Duodenal mucosa (tissue), 2 donors: Measurements from ENCODE around the gene RAB42.

Source experiments
- H3K27ac ChIP-seq: one replicate; pipeline ENCODE4 v1.7.0; 2013; ENCODE audit warnings: low read depth, low read length
- H3K27me3 ChIP-seq, 2 donors: one replicate each; pipeline ENCODE4 v1.7.0; 2013; ENCODE audit warnings: low read length in 2 of 2, control low read depth in 1 of 2; ENCODE audit not compliant: insufficient read depth in 2 of 2, control insufficient read depth in 1 of 2
- H3K36me3 ChIP-seq, 2 donors: one replicate each; pipeline ENCODE4 v1.7.0; 2013; ENCODE audit warnings: low read length in 2 of 2, control low read depth in 1 of 2; ENCODE audit not compliant: insufficient read depth in 2 of 2, control insufficient read depth in 1 of 2
- H3K4me1 ChIP-seq, 2 donors: one replicate each; pipeline ENCODE4 v1.7.0; 2013; ENCODE audit warnings: low read length in 2 of 2, control low read depth in 1 of 2; ENCODE audit not compliant: insufficient read depth in 2 of 2, control insufficient read depth in 1 of 2
- H3K4me3 ChIP-seq, 2 donors: one replicate each; pipeline ENCODE4 v1.7.0; 2013; ENCODE audit warnings: low read length in 2 of 2, low read depth in 1 of 2
- H3K9ac ChIP-seq, 2 donors: one replicate each; pipeline ENCODE4 v1.7.0; 2013; ENCODE audit warnings: low read length in 2 of 2, low read depth in 1 of 2
- H3K9me3 ChIP-seq, 2 donors: one replicate each; pipeline ENCODE4 v1.7.0; 2013; ENCODE audit warnings: low read length in 2 of 2, control low read depth in 1 of 2; ENCODE audit not compliant: control insufficient read depth in 1 of 2

RAB42 gene

GRCh38 chr1:28591708-28592320 is at the start of gene RAB42:
Gene RAB42 (plus strand): TSS chr1:28592265. CDS start chr1:28592512, 247 bp downstream.
- H3K27ac ChIP-seq = no peak within 1 kb of the TSS
- H3K9ac ChIP-seq = peak within 1 kb of the TSS; percentile 33 to 43

GRCh38 chr1:28545246-28545628 is 46.8 kb upstream of the RAB42 start:
- H3K36me3 ChIP-seq = no peaks in the 10 kb centered on the region
- H3K4me1 ChIP-seq = no peaks in the 10 kb centered on the region
- H3K9me3 ChIP-seq = no peaks in the 10 kb centered on the region
- H3K27ac ChIP-seq = no peak overlapping the region
- H3K27me3 ChIP-seq = no peaks in the 10 kb centered on the region
- H3K4me3 ChIP-seq = no peak overlapping the region
- H3K9ac ChIP-seq = no peak overlapping the region

More at GRCh38 chr1:28591708-28592320, at the start of gene RAB42:
- H3K4me3 ChIP-seq = peak within 1 kb of the TSS; percentile 65 to 68
- H3K9me3 ChIP-seq = no peaks in the 10 kb centered on the region
- H3K27me3 ChIP-seq = no peaks in the 10 kb centered on the region
- no peaks in the 10 kb centered on the region for H3K36me3 ChIP-seq
- peaks cover 4 to 8% of the 10 kb centered on the region in 2 donors for H3K4me1 ChIP-seq

DNA sequence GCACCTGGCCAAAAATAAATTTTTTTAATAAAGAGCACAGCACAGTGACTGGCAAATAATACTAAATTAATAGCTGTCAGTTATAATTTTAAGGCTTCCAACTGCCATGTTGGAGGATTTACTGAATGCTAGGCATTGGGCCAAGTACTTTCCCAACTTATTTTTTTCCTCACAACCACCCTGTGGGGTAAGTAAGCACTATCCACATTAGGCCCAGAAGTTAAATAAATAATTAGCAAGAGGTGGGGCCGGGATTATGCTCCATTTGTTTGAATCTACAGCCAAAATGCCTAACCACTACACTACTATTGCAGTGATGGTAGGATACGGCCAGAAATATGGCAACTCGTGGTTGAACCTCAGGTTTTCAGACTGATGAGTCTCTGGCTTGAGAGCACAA is 43.7 kb upstream of the RAB42 start:
- Histone ChIP-seq H3K9me3 (no peaks in the 10 kb centered on the region), H3K4me1 (peaks cover 0 to 4% of the 10 kb centered on the region in 2 donors), H3K4me3 (no peak overlapping the region), H3K36me3 (no peaks in the 10 kb centered on the region), H3K9ac (no peak overlapping the region), H3K27ac (no peak overlapping the region), H3K27me3 (no peaks in the 10 kb centered on the region)

GRCh38 chr1:28551381-28551780 is 40.7 kb upstream of the RAB42 start:
- no peaks in the 10 kb centered on the region for H3K27me3 ChIP-seq
- H3K36me3 ChIP-seq = no peaks in the 10 kb centered on the region
- no peak overlapping the region for H3K27ac ChIP-seq
- H3K9me3 ChIP-seq = no peaks in the 10 kb centered on the region
- no peak overlapping the region for H3K9ac ChIP-seq
- no peak overlapping the region for H3K4me3 ChIP-seq
- peaks cover 0 to 10% of the 10 kb centered on the region in 2 donors for H3K4me1 ChIP-seq

DNA sequence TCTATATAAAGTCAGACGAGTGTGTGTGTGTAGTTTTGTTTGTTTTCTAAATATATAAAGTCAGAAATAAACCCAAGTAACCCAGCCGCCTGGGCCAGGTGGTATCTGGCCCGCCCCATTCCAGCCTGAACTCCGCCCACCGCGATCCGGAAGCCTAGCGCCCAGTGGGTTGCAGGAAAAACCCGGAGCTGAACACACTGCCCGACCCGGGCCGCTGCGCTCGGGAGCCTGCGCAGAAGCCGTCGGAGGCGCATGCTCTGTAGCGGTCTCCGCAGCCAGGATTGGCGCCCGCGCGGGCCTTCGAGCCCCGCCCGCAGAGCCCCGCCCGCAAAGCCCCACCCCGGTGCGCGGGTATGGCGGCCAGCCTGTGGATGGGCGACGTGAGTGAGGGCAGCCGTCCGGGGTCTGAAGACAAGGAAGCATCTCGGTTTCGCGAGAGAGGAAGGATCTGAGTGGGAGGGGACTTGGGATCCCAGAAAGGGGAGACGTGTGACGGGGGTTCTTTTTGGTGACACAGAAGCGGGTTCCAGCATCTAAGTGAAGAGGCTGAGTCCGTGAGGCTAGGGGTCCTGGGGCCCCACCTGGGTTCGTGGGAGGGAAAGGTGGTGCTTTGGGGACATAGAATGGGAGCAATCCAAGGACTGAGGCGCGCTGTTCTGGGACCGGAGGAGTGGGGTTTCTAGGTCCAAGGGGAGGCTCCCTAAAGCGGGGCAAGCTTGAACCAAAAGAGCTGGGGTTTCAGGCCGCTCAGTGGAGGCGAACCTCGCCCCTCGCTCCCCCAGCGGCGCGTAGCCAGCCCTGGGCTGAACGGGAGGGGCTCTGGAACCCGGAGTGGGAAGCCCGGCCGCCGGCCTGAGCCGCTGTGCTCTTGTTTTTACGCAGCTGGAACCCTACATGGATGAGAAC is 39.1 kb upstream of the RAB42 start, which contains the start of gene TRNAU1AP:
Gene TRNAU1AP (plus strand): TSS at position 328 of the 906 bp plus-strand sequence. CDS start 26 bp downstream, at position 354.
- Histone ChIP-seq H3K9ac (peak within 1 kb of the TSS; percentile 93 to 94), H3K9me3 (no peaks in the 10 kb centered on the region), H3K4me3 (peak within 1 kb of the TSS; percentile 97 to 100), H3K36me3 (no peaks in the 10 kb centered on the region), H3K4me1 (peaks cover 0 to 10% of the 10 kb centered on the region in 2 donors), H3K27me3 (no peaks in the 10 kb centered on the region), H3K27ac (peak within 1 kb of the TSS; percentile 71)

DNA sequence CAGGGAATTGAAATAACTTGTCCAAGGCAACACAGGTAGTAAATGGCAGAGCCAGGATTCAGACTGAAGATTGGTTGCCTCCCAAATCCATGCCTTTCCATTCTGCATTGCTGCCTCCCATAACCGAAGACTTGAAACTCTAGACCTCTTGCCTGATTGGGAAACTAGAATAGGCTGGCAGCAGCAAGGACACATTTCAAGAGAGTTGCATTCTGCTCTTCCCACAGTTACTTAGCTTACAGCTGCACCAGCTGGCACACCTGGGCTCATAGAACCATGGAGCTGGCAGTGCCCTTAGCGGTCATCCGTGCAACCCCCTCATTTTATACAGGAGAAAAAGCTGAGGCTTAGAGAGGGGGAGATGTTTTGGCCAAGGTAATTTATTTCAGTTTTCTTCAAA is 31.2 kb upstream of the RAB42 start:
- Histone ChIP-seq H3K4me3 (no peak overlapping the region), H3K4me1 (no peaks in the 10 kb centered on the region), H3K36me3 (peaks cover 16 to 46% of the 10 kb centered on the region in 2 donors), H3K27ac (no peak overlapping the region), H3K9ac (no peak overlapping the region), H3K27me3 (no peaks in the 10 kb centered on the region), H3K9me3 (no peaks in the 10 kb centered on the region)

DNA sequence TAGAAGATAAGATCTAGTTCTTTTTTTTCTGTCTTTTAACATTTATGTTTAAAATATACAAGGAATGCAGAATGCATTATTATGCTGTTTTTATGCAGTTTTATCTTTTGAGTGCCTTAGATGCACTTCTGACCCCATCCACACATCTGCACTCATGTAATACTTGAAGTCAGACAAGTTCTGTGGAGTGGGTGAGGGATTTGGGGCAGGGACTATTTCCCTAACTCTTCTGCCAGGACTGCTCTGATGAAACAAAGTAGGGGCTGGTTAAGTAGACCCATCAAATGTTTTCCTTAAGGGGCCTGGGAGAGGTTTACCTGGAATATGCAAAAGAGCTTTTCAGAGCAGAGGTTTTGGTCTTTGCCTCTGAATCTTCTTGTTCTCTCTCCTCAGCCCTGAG is 27.8 kb upstream of the RAB42 start:
- no peak overlapping the region for H3K27ac ChIP-seq
- H3K4me1 ChIP-seq = no peaks in the 10 kb centered on the region
- no peak overlapping the region for H3K4me3 ChIP-seq
- no peaks in the 10 kb centered on the region for H3K27me3 ChIP-seq
- H3K9me3 ChIP-seq = no peaks in the 10 kb centered on the region
- no peak overlapping the region for H3K9ac ChIP-seq
- H3K36me3 ChIP-seq = peaks cover 24 to 64% of the 10 kb centered on the region in 2 donors

DNA sequence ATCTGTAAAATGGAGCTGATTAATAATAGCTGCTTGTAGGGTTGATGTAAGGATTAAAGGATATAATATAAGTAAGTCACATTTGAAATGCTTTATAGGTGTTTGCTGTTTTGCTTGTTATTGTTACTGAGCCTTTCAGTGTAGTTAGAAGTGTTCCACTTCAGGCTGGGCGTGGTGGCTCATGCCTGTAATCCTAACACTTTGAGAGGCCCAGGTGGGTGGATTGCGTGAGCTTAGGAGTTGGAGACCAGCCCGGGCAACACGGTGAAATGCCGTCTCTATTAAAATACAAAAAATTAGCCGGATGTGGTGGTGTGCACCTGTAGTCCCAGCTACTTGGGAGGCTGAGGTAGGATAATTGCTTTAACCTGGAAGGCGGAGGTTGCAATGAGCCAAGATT is 27.0 kb upstream of the RAB42 start:
- Histone ChIP-seq H3K9ac (no peak overlapping the region), H3K27me3 (no peaks in the 10 kb centered on the region), H3K9me3 (no peaks in the 10 kb centered on the region), H3K4me3 (no peak overlapping the region), H3K27ac (no peak overlapping the region), H3K4me1 (no peaks in the 10 kb centered on the region), H3K36me3 (peaks cover 24 to 59% of the 10 kb centered on the region in 2 donors)

DNA sequence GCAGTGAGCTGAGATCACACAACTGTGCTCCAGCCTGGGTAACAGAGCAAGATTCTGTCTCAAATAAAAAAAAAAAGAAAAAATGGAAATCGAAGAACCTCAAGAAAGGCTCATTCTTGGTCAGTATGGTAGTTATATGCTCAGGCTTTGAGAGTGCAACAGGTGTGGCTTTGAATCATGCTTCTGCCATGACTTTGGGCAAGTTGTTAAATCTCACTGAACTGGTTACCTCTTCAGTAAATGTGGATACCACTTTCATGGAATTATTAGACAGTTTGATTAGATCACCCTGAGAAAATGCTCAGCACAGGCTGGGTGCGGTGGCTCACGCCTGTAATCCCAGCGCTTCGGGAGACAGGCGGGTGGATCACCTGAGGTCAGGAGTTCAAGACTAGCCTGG is 26.3 kb upstream of the RAB42 start:
- no peak overlapping the region for H3K27ac ChIP-seq
- no peak overlapping the region for H3K4me3 ChIP-seq
- peaks cover 22 to 59% of the 10 kb centered on the region in 2 donors for H3K36me3 ChIP-seq

GRCh38 chr1:28566931-28567330 is 25.1 kb upstream of the RAB42 start:
- Histone ChIP-seq H3K27me3 (no peaks in the 10 kb centered on the region), H3K9ac (no peak overlapping the region), H3K27ac (no peak overlapping the region), H3K36me3 (peaks cover 19 to 57% of the 10 kb centered on the region in 2 donors), H3K4me3 (no peak overlapping the region), H3K9me3 (no peaks in the 10 kb centered on the region), H3K4me1 (no peaks in the 10 kb centered on the region)

More for the DNA sequence above, 26.3 kb upstream of the RAB42 start:
- no peaks in the 10 kb centered on the region for H3K27me3 ChIP-seq
- H3K9me3 ChIP-seq = no peaks in the 10 kb centered on the region
- H3K9ac ChIP-seq = no peak overlapping the region
- no peaks in the 10 kb centered on the region for H3K4me1 ChIP-seq
